K562 (cell line): Measurements from ENCODE around the gene FCGR2B. TPM values are rescaled to one million over a fixed set of nuclear protein-coding genes. Genes with fewer than 3 reads are reported as not detected.

Source experiments
- ARNT ChIP-seq, 2 experiments: fragments of 450-650 bp; IDR thresholded peaks; 2 replicates each; pipeline ENCODE4 v1.6.1; 2016; ENCODE audit warnings: mild to moderate bottlenecking in 1 of 2
- ETS1 ChIP-seq: conservative IDR thresholded peaks from 2 replicates; pipeline ENCODE4 v1.6.1; 2011; ENCODE audit warnings: low read depth, mild to moderate bottlenecking, low read length; ENCODE audit not compliant: control insufficient read depth
- MITF ChIP-seq: IDR thresholded peaks from 2 replicates; pipeline ENCODE4 v1.6.1; 2014; ENCODE audit warnings: antibody characterized with exemption
- NONO ChIP-seq, 2 experiments: fragments of 200-400 bp in 1 of 2; fragments of 450-650 bp in 1 of 2; formaldehyde crosslinking in 1 of 2; IDR thresholded peaks; 2 replicates each; pipeline ENCODE4 v1.6.1; 2017; ENCODE audit warnings: low read depth in 2 of 2, mild to moderate bottlenecking in 2 of 2, moderate library complexity in 2 of 2, low read length in 1 of 2
- RBBP5 ChIP-seq: fragments of 200-600 bp; sonication (generic); IDR thresholded peaks from 2 replicates; pipeline ENCODE4 v1.6.1; 2012; ENCODE audit warnings: borderline replicate concordance, mild to moderate bottlenecking, low read length, control low read depth, inconsistent platforms; ENCODE audit not compliant: insufficient read depth, poor library complexity, severe bottlenecking
- SUPT5H ChIP-seq: fragments of 450-650 bp; IDR thresholded peaks from 2 replicates; pipeline ENCODE4 v1.6.1; 2016
- TRIM25 ChIP-seq: fragments of 450-650 bp; IDR thresholded peaks from 2 replicates; pipeline ENCODE4 v1.7.0; 2016; ENCODE audit warnings: borderline replicate concordance
- ZBTB49 ChIP-seq: sonication (generic); formaldehyde crosslinking; IDR thresholded peaks from 2 replicates; pipeline ENCODE4 v1.8.0; 2022; ENCODE audit warnings: missing genetic modification reagents, mild to moderate bottlenecking, borderline replicate concordance
- ZNF3 ChIP-seq: fragments of 250-450 bp; sonication (Bioruptor Pico); IDR thresholded peaks from 2 replicates; pipeline ENCODE4 v1.5.0; 2021; ENCODE audit warnings: mild to moderate bottlenecking, moderate library complexity
- polyA plus RNA-seq, 8 experiments: library from polyadenylated mRNA; depleted of rRNA in 4 of 8; stranded (reverse) in 5 of 8; unstranded in 3 of 8; fragments of >200 nt; fragmentation: Nextera tagmentation in 2 of 8; fragmentation: Illumina TruSeq in 1 of 8; extraction: Ambion mirVana in 2 of 8; extraction: Trizol in 1 of 8; gene quantifications; 2 replicates each; pipeline versions ENCODE4 v1.2.1 to v1.2.3, GENCODE V29; 2011 to 2014; ENCODE audit warnings: inconsistent platforms in 1 of 8, missing spikeins in 1 of 8
- total RNA-seq, 7 experiments: library from RNA; depleted of rRNA in 6 of 7; stranded (reverse); fragments of >200 nt in 6 of 7; fragmentation: Illumina TruSeq in 2 of 7; extraction: Trizol in 2 of 7; gene quantifications; 2 replicates each; pipeline versions ENCODE4 v1.2.1 to v1.2.3, GENCODE V29; 2011 to 2021; ENCODE audit warnings: low replicate concordance in 1 of 7

FCGR2B gene
- total and polyA plus RNA-seq, 9 of the 15 experiments (the other 6 are each of a cell fraction or from before 2014, with no cell fraction given): 1.7 to 8.9 (median 3.9) TPM

DNA sequence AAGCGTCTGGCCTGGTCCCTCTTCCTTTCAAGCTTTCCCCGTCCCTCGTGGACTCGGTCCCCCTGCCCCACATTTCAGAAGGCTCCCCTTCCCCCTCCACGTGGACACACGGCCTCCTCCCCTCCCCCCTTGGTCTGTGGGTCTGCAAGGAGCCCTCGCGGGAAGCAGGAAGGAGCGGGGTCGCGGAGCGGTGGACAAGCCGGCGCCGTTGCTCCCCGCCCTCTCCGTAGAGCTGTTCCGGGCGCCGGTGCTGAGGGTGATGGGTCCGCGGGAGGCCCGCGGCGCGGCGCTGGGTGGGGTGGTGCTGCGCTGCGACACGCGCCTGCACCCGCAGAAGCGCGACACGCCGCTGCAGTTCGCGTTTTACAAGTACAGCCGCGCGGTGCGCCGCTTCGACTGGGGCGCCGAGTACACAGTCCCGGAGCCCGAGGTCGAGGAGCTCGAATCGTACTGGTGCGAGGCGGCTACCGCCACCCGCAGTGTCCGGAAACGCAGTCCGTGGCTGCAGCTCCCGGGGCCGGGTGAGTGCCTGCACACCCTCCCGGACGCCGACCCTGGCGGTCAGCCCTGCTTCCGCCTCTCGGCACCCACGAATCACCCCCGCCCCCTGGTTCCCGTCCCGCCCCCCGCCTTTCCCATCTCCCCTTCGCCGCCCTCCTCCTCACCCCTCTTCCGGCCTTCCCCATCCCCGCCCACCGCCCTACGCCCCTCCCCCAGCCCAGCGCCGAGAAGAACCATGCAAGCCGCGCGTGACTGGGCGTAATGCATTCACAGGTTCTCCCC, 63.7 kb downstream of the FCGR2B start (continued):
- TF ChIP-seq ETS1: peak; percentile 63
- TF ChIP-seq SUPT5H: peak; percentile 89
- TF ChIP-seq TRIM25: no peak
- no peak for TF ChIP-seq ZNF3 (CRISPR knock-in tag)
- TF ChIP-seq MITF: peak; percentile 85
- TF ChIP-seq ZBTB49: no peak
- peak; percentile 70 for TF ChIP-seq RBBP5
- peak; percentile 55 to 77; a peak in 2 of 4 replicates for TF ChIP-seq NONO (IDR thresholded peaks at IDR 0.05; ENCODE audit: low read depth in 2 of 2, low read length in 1 of 2)
- TF ChIP-seq ARNT (IDR thresholded peaks at IDR 0.05): no peak
